SK-N-SH (cell line): Measurements from ENCODE around the gene KRT24. TPM values are rescaled to one million over a fixed set of nuclear protein-coding genes. Genes with fewer than 3 reads are reported as not detected.

ENCODE experiments used
- CTCF ChIA-PET: fragments of 300-600, 350-600 bp; formaldehyde crosslinking; extraction: SDS; loops from one replicate; lab custom pipeline; 2021; lab: Yijun Ruan, JAX
- POLR2A ChIA-PET: fragments of 350-600 bp; sonication (Branson Sonifier 250); formaldehyde crosslinking; extraction: SDS; loops from one replicate; lab custom pipeline; 2020; ENCODE audit warnings: antibody characterized with exemption, inconsistent platforms; lab: Yijun Ruan, JAX
- DNase-seq: peaks from one replicate; pipeline ENCODE4 v3.0.0; 2012
- H2AFZ ChIP-seq: fragments of 200-600 bp; sonication (generic); 2 replicates; pipeline ENCODE4 v1.8.1; 2016; ENCODE audit warnings: antibody characterized with exemption, mild to moderate bottlenecking, low read depth
- H3F3A ChIP-seq: fragments of 200-600 bp; sonication (generic); replicated peaks from 2 replicates; pipeline ENCODE3; 2016; ENCODE audit warnings: antibody characterized with exemption, mild to moderate bottlenecking; ENCODE audit not compliant: insufficient read depth
- H3K27ac ChIP-seq, 2 experiments: fragments of 200-500 bp in 1 of 2; fragments of 200-600 bp in 1 of 2; sonication (Bioruptor generic) in 1 of 2; sonication (generic), shearing (Covaris generic) in 1 of 2; 2 replicates each; pipeline versions ENCODE4 v1.5.1 to v1.6.1; 2014 to 2016; ENCODE audit warnings: low read depth in 2 of 2, inconsistent platforms in 1 of 2, low read length in 1 of 2, mild to moderate bottlenecking in 1 of 2, mixed read lengths in 1 of 2
- H3K27me3 ChIP-seq: fragments of 200-600 bp; sonication (generic), shearing (Covaris generic); 2 replicates; pipeline ENCODE4 v1.6.1; 2016; ENCODE audit warnings: mixed run types; ENCODE audit not compliant: insufficient read depth
- H3K36me3 ChIP-seq, 2 experiments: fragments of 200-500 bp in 1 of 2; fragments of 200-600 bp in 1 of 2; sonication (Bioruptor generic) in 1 of 2; sonication (generic) in 1 of 2; replicated peaks in 1 of 2; 2 replicates each; pipeline versions ENCODE3 to v1.5.1; 2014 to 2016; ENCODE audit warnings: low read length in 1 of 2, mild to moderate bottlenecking in 1 of 2; ENCODE audit not compliant: insufficient read depth in 2 of 2, control insufficient read depth in 1 of 2
- H3K4me1 ChIP-seq, 2 experiments: fragments of 200-500 bp in 1 of 2; fragments of 200-600 bp in 1 of 2; sonication (Bioruptor generic) in 1 of 2; sonication (generic), shearing (Covaris generic) in 1 of 2; 2 replicates each; pipeline versions ENCODE4 v1.5.1 to v1.6.1; 2014 to 2016; ENCODE audit warnings: low read depth in 1 of 2, low read length in 1 of 2, mixed run types in 1 of 2; ENCODE audit not compliant: insufficient read depth in 2 of 2, control insufficient read depth in 1 of 2
- H3K4me2 ChIP-seq: fragments of 200-600 bp; sonication (generic), shearing (Covaris generic); 2 replicates; pipeline ENCODE4 v1.6.1; 2017; ENCODE audit warnings: mixed run types
- H3K4me3 ChIP-seq, 2 experiments: fragments of 200-500 bp in 1 of 2; fragments of 200-600 bp in 1 of 2; sonication (Bioruptor generic) in 1 of 2; sonication (generic), shearing (Covaris generic) in 1 of 2; 2 replicates each; pipeline versions ENCODE4 v1.5.1 to v1.8.1; 2014 to 2016; ENCODE audit warnings: low read depth in 2 of 2, inconsistent platforms in 1 of 2, low read length in 1 of 2, mild to moderate bottlenecking in 1 of 2, mixed read lengths in 1 of 2, moderate library complexity in 1 of 2
- H3K79me2 ChIP-seq: fragments of 200-600 bp; sonication (generic); 2 replicates; pipeline ENCODE4 v1.8.1; 2017; ENCODE audit warnings: mild to moderate bottlenecking; ENCODE audit not compliant: insufficient read depth
- H3K9ac ChIP-seq: fragments of 200-600 bp; sonication (generic); 2 replicates; pipeline ENCODE4 v1.6.1; 2017; ENCODE audit warnings: mixed run types
- H3K9me2 ChIP-seq: fragments of 200-600 bp; sonication (generic); 2 replicates; pipeline ENCODE4 v1.6.1; 2017; ENCODE audit warnings: mixed run types
- H3K9me3 ChIP-seq: fragments of 200-600 bp; sonication (generic); 2 replicates; pipeline ENCODE4 v1.6.1; 2017; ENCODE audit warnings: mixed run types, mild to moderate bottlenecking, moderate library complexity
- H4K20me1 ChIP-seq: fragments of 200-600 bp; sonication (generic); 2 replicates; pipeline ENCODE4 v1.6.1; 2017; ENCODE audit warnings: mild to moderate bottlenecking, mixed run types; ENCODE audit not compliant: insufficient read depth
- CHD2 ChIP-seq: fragments of 150-350 bp; IDR thresholded peaks from 2 replicates; pipeline ENCODE4 v1.6.1; 2018; ENCODE audit warnings: low read length; ENCODE audit not compliant: partially characterized antibody
- CTCF ChIP-seq: fragments of 200-600 bp; sonication (generic); IDR thresholded peaks from 2 replicates; pipeline ENCODE4 v1.6.1; 2017; ENCODE audit warnings: antibody characterized with exemption, mild to moderate bottlenecking, moderate library complexity
- EP300 ChIP-seq, 2 experiments: IDR thresholded peaks; 2 replicates each; pipeline versions ENCODE4 v1.4.0 to v1.6.1; 2012; ENCODE audit warnings: borderline replicate concordance in 1 of 2, low read depth in 1 of 2, low read length in 1 of 2
- EZH2phosphoT487 ChIP-seq: fragments of 200-600 bp; sonication (generic); IDR thresholded peaks from 2 replicates; pipeline ENCODE4 v1.6.1; 2017; ENCODE audit warnings: low read depth, mixed run types, mild to moderate bottlenecking, antibody characterized with exemption, moderate library complexity, borderline replicate concordance
- FOSL2 ChIP-seq: IDR thresholded peaks from 2 replicates; pipeline ENCODE4 v1.4.0; 2012; ENCODE audit warnings: low read depth, mild to moderate bottlenecking, moderate library complexity, borderline replicate concordance
- FOXJ3 ChIP-seq: sonication (generic); formaldehyde crosslinking; IDR thresholded peaks from 2 replicates; pipeline ENCODE4 v1.5.1; 2020; ENCODE audit warnings: mild to moderate bottlenecking, missing genetic modification reagents
- GABPA ChIP-seq: IDR thresholded peaks from 2 replicates; pipeline ENCODE4 v1.4.0; 2012; ENCODE audit warnings: low read depth, mild to moderate bottlenecking
- MEF2A ChIP-seq: IDR thresholded peaks from 2 replicates; pipeline ENCODE4 v1.4.0; 2012; ENCODE audit warnings: low read depth, borderline replicate concordance
- NRF1 ChIP-seq: IDR thresholded peaks from 2 replicates; pipeline ENCODE4 v1.6.1; 2012; ENCODE audit warnings: low read depth, mild to moderate bottlenecking, low read length
- POLR2AphosphoS5 ChIP-seq: IDR thresholded peaks from 2 replicates; pipeline ENCODE4 v1.6.1; 2012; ENCODE audit warnings: low read depth, low read length
- RAD21 ChIP-seq: IDR thresholded peaks from 2 replicates; pipeline ENCODE4 v1.6.1; 2012; ENCODE audit warnings: mild to moderate bottlenecking, low read length
- REST ChIP-seq: IDR thresholded peaks from 2 replicates; pipeline ENCODE4 v1.6.1; 2012; ENCODE audit warnings: mild to moderate bottlenecking, low read depth, low read length, moderate library complexity
- RXRA ChIP-seq: IDR thresholded peaks from 2 replicates; pipeline ENCODE4 v1.4.0; 2012; ENCODE audit warnings: low read depth, mild to moderate bottlenecking, borderline replicate concordance
- SMC3 ChIP-seq: IDR thresholded peaks from 2 replicates; pipeline ENCODE4 v1.6.1; 2012; ENCODE audit warnings: low read depth, low read length, improper control_type of control experiment
- TAF1 ChIP-seq: IDR thresholded peaks from 2 replicates; pipeline ENCODE4 v1.6.1; 2012; ENCODE audit warnings: low read depth, mild to moderate bottlenecking, low read length, moderate library complexity, borderline replicate concordance
- TCF12 ChIP-seq: IDR thresholded peaks from 2 replicates; pipeline ENCODE4 v1.4.0; 2012
- ZBTB33 ChIP-seq: IDR thresholded peaks from 2 replicates; pipeline ENCODE4 v1.4.0; 2012; ENCODE audit warnings: low read depth, borderline replicate concordance
- WGBS: methylation state at CpG from one replicate; pipeline ENCODE4 v1.1.6; 2017; ENCODE audit warnings: low lambda C conversion rate; 5-methylcytosine and 5-hydroxymethylcytosine counted together
- polyA plus RNA-seq, 3 experiments: library from polyadenylated mRNA; depleted of rRNA; stranded (reverse); fragments of >200 nt; gene quantifications; 2 replicates each; pipeline ENCODE4 v1.2.3, GENCODE V29; 2012

Gene KRT24
- polyA plus RNA-seq, 1 of the 3 experiments (the other 2 are of a cell fraction) = not detected

GRCh38 chr17:40705584-40705983 lies 2.0 kb upstream of the KRT24 start:
- Histone ChIP-seq H3K9me2 (no peaks in the 10 kb centered on the region), H3K79me2 (no peaks in the 10 kb centered on the region), H3K9me3 (no peaks in the 10 kb centered on the region), H3K27ac (no peak overlapping the region), H3K4me2 (no peak overlapping the region), H3K36me3 (no peaks in the 10 kb centered on the region), H2AFZ (no peak overlapping the region), H4K20me1 (no peaks in the 10 kb centered on the region), H3K4me3 (no peak overlapping the region), H3K27me3 (peaks cover 74% of the 10 kb centered on the region), H3K4me1 (no peaks in the 10 kb centered on the region), H3F3A (no peaks in the 10 kb centered on the region), H3K9ac (no peak overlapping the region)
- CTCF ChIA-PET = interaction anchor here (0.7 to 1.3 kb wide), 2 partner anchors 32 to 85 kb away, joined by 3 read pairs; no protein-coding TSS in a partner anchor
- TF ChIP-seq NRF1 (no peak), RAD21 (no peak), MEF2A (no peak), FOSL2 (no peak), TCF12 (no peak), EP300 (IDR thresholded peaks at IDR 0.05; ENCODE audit: borderline replicate concordance in 1 of 2, low read depth in 1 of 2, low read length in 1 of 2) (no peak), CHD2 (no peak), CTCF (no peak), GABPA (no peak), SMC3 (no peak), ZBTB33 (no peak), RXRA (no peak), TAF1 (no peak), EZH2phosphoT487 (no peak)
- POLR2A ChIA-PET = no interaction called here
- WGBS = 12% methylated on average over 4 of the region's 4 CpGs
- no peak for DNase-seq

- Histone ChIP-seq H3F3A (no peaks in the 10 kb centered on the region), H4K20me1 (no peaks in the 10 kb centered on the region), H3K4me3 (no peak overlapping the region), H3K36me3 (no peaks in the 10 kb centered on the region), H3K27ac (no peak overlapping the region), H3K79me2 (no peaks in the 10 kb centered on the region), H3K9me3 (no peaks in the 10 kb centered on the region), H3K4me1 (no peaks in the 10 kb centered on the region; a peak in 1 of 4 replicates), H2AFZ (no peak overlapping the region), H3K9ac (no peak overlapping the region), H3K4me2 (no peak overlapping the region), H3K27me3 (peaks cover 79% of the 10 kb centered on the region), H3K9me2 (no peaks in the 10 kb centered on the region)
- 42% methylated on average over 2 of the region's 3 CpGs for WGBS
- no peak for DNase-seq
- POLR2A ChIA-PET = no interaction called here
- CTCF ChIA-PET = interaction anchor here (1.4 kb wide), 1 partner anchor 11 kb away, joined by 3 read pairs; no protein-coding TSS in a partner anchor
- no peak for TF ChIP-seq TAF1
- no peak for TF ChIP-seq FOSL2
- no peak for TF ChIP-seq FOXJ3 (CRISPR knock-in tag)
- no peak for TF ChIP-seq TCF12
- TF ChIP-seq REST = no peak
- TF ChIP-seq POLR2AphosphoS5 = no peak
- TF ChIP-seq CTCF = no peak
- no peak for TF ChIP-seq CHD2
Observed at GRCh38 chr17:40702271-40702670, 1.3 kb downstream of the KRT24 start.
